IMR-90 (cell line): Measurements from ENCODE around the gene TNNT1. TPM values are rescaled to one million over a fixed set of nuclear protein-coding genes. Genes with fewer than 3 reads are reported as not detected.

ENCODE experiments used
- ATAC-seq: fragments of 200-7000 bp; cut with Tn5 transposase; 2 replicates; pipeline ENCODE4 v1.9.1; 2020; ENCODE audit warnings: low read depth, mild to moderate bottlenecking, moderate library complexity
- BruUV-seq: library from RNA; stranded (reverse); fragments of 400-500 nt; replicated peaks from 2 replicates; lab custom pipeline; 2021; lab: Mats Ljungman, UMichigan
- CTCF ChIA-PET: fragments of 300-600 bp; formaldehyde crosslinking; extraction: SDS; loops from one replicate; lab custom pipeline; 2021; ENCODE audit warnings: antibody characterized with exemption; lab: Yijun Ruan, JAX
- POLR2A ChIA-PET: fragments of 300-600 bp; sonication (Branson Sonifier 250); formaldehyde crosslinking; loops from one replicate; lab custom pipeline; 2022; ENCODE audit warnings: antibody characterized with exemption; ENCODE audit not compliant: unreplicated experiment; lab: Charles Lee
- DNase-seq: peaks from one replicate; pipeline ENCODE4 v3.0.0; 2013
- H2AFZ ChIP-seq: replicated peaks from 2 replicates; pipeline ENCODE3; 2013; ENCODE audit warnings: low read length, mild to moderate bottlenecking; ENCODE audit not compliant: poor library complexity
- H2AK5ac ChIP-seq: 2 replicates; pipeline ENCODE4 v1.6.1; 2013; ENCODE audit warnings: low read depth, low read length, inconsistent platforms
- H2AK9ac ChIP-seq: replicated peaks from 2 replicates; pipeline ENCODE3; 2013; ENCODE audit warnings: mild to moderate bottlenecking, low read depth, low read length, moderate library complexity; ENCODE audit not compliant: poor library complexity
- H2BK120ac ChIP-seq: 2 replicates; pipeline ENCODE4 v1.6.1; 2013; ENCODE audit warnings: low read depth, low read length, inconsistent platforms
- H2BK15ac ChIP-seq: 3 replicates; pipeline ENCODE4 v1.6.1; 2013; ENCODE audit warnings: low read depth, low read length, inconsistent platforms
- H2BK20ac ChIP-seq: 2 replicates; pipeline ENCODE4 v1.6.1; 2013; ENCODE audit warnings: low read depth, mild to moderate bottlenecking, inconsistent platforms, low read length, moderate library complexity
- H2BK5ac ChIP-seq: 2 replicates; pipeline ENCODE4 v1.6.1; 2013; ENCODE audit warnings: mild to moderate bottlenecking, low read depth, low read length, inconsistent platforms; ENCODE audit not compliant: poor library complexity, severe bottlenecking
- H3K14ac ChIP-seq: replicated peaks from 2 replicates; pipeline ENCODE4 v1.6.1; 2013; ENCODE audit warnings: low read depth, low read length, inconsistent platforms
- H3K18ac ChIP-seq: 2 replicates; pipeline ENCODE4 v1.6.1; 2013; ENCODE audit warnings: low read depth, low read length, control low read depth
- H3K23ac ChIP-seq: 2 replicates; pipeline ENCODE4 v1.6.1; 2013; ENCODE audit warnings: low read depth, low read length, inconsistent platforms
- H3K27ac ChIP-seq: 2 replicates; pipeline ENCODE4 v1.5.1; 2013; ENCODE audit warnings: mild to moderate bottlenecking, control low read depth, low read length; ENCODE audit not compliant: insufficient read depth
- H3K27me3 ChIP-seq: 2 replicates; pipeline ENCODE4 v1.6.1; 2013; ENCODE audit warnings: low read length; ENCODE audit not compliant: control insufficient read depth, insufficient read depth
- H3K36me3 ChIP-seq: 2 replicates; pipeline ENCODE4 v1.6.1; 2013; ENCODE audit warnings: low read length, mixed read lengths; ENCODE audit not compliant: control insufficient read depth, insufficient read depth
- H3K4ac ChIP-seq: 2 replicates; pipeline ENCODE4 v1.6.1; 2013; ENCODE audit warnings: low read depth, low read length, inconsistent platforms
- H3K4me1 ChIP-seq: 2 replicates; pipeline ENCODE4 v1.6.1; 2013; ENCODE audit warnings: low read length, mixed read lengths; ENCODE audit not compliant: control insufficient read depth, insufficient read depth
- H3K4me2 ChIP-seq: 2 replicates; pipeline ENCODE4 v1.6.1; 2013; ENCODE audit warnings: low read depth, mild to moderate bottlenecking, control low read depth, low read length, moderate library complexity
- H3K4me3 ChIP-seq: 2 replicates; pipeline ENCODE4 v1.5.1; 2013; ENCODE audit warnings: low read depth, mild to moderate bottlenecking, control low read depth, low read length, moderate library complexity; ENCODE audit not compliant: insufficient read depth
- H3K56ac ChIP-seq: 2 replicates; pipeline ENCODE4 v1.6.1; 2013; ENCODE audit warnings: low read length, inconsistent platforms; ENCODE audit not compliant: insufficient read depth; ENCODE audit errors: extremely low read depth
- H3K79me1 ChIP-seq, 2 experiments: 2 replicates each; pipeline ENCODE4 v1.6.1; 2013; ENCODE audit warnings: low read length in 2 of 2, inconsistent platforms in 1 of 2, low read depth in 1 of 2
- H3K9ac ChIP-seq: 2 replicates; pipeline ENCODE4 v1.6.1; 2013; ENCODE audit warnings: low read depth, low read length, control low read depth
- H3K9me1 ChIP-seq: 2 replicates; pipeline ENCODE4 v1.6.1; 2013; ENCODE audit warnings: low read length, inconsistent platforms; ENCODE audit not compliant: insufficient read depth
- H3K9me3 ChIP-seq: 2 replicates; pipeline ENCODE4 v1.6.1; 2013; ENCODE audit warnings: low read length; ENCODE audit not compliant: control insufficient read depth, insufficient read depth
- H4K20me1 ChIP-seq: 2 replicates; pipeline ENCODE4 v1.6.1; 2013; ENCODE audit warnings: low read length, inconsistent platforms; ENCODE audit not compliant: insufficient read depth
- H4K5ac ChIP-seq: 2 replicates; pipeline ENCODE4 v1.6.1; 2013; ENCODE audit warnings: mild to moderate bottlenecking, low read depth, low read length, control low read depth
- H4K8ac ChIP-seq, 2 experiments: 2 replicates each; pipeline ENCODE4 v1.6.1; 2013; ENCODE audit warnings: low read depth in 2 of 2, low read length in 2 of 2, control low read depth in 1 of 2, inconsistent platforms in 1 of 2
- H4K91ac ChIP-seq: 2 replicates; pipeline ENCODE4 v1.6.1; 2013; ENCODE audit warnings: low read depth, low read length, inconsistent platforms; ENCODE audit not compliant: insufficient read depth
- CEBPB ChIP-seq: IDR thresholded peaks from 2 replicates; pipeline ENCODE4 v1.6.1; 2012; ENCODE audit warnings: low read depth, low read length, improper control_type of control experiment
- ELK1 ChIP-seq: fragments of 150-350 bp; IDR thresholded peaks from 2 replicates; pipeline ENCODE4 v1.6.1; 2016; ENCODE audit warnings: low read depth, mild to moderate bottlenecking, low read length, moderate library complexity, borderline replicate concordance
- WGBS, 2 experiments: methylation state at CpG; one replicate each; pipeline versions ENCODE4 v1.1.5 to v1.1.7; 2013; ENCODE audit warnings: missing lambda C conversion rate in 2 of 2; ENCODE audit not compliant: insufficient read length in 1 of 2; ENCODE audit errors: extremely low coverage in 2 of 2; 5-methylcytosine and 5-hydroxymethylcytosine counted together
- dilution Hi-C: fragments of 300-500 bp; cut with HindIII; formaldehyde crosslinking; loops from one replicate; pipeline ENCODE4 v1.14.3; 2018; ENCODE audit warnings: low sequenced_read_pairs; ENCODE audit not compliant: unreplicated experiment
- in situ Hi-C: fragments of 300-500 bp; cut with MboI; formaldehyde crosslinking; loops from 3 replicates; pipeline ENCODE4 v1.14.3; 2019; ENCODE audit warnings: low sequenced_read_pairs, inconsistent platforms, mixed read lengths
- intact Hi-C: fragments of 100-400 bp; cut with micrococcal nuclease; formaldehyde crosslinking; loops from 2 replicates; pipeline ENCODE4 v1.10.0; 2022
- polyA plus RNA-seq, 3 experiments: library from polyadenylated mRNA; depleted of rRNA; stranded (reverse); fragments of >200 nt; gene quantifications; 2 replicates each; pipeline ENCODE4 v1.2.3, GENCODE V29; 2012; ENCODE audit warnings: low replicate concordance in 1 of 3
- total RNA-seq: library from RNA; depleted of rRNA; stranded (reverse); fragments of >200 nt; gene quantifications from 2 replicates; pipeline ENCODE4 v1.2.3, GENCODE V29; 2012
- TF ChIP-seq, protein P1 (sequence below): fragments of 150-350 bp; IDR thresholded peaks from 2 replicates; pipeline ENCODE4 v1.6.1; 2017; ENCODE audit warnings: mild to moderate bottlenecking, antibody characterized with exemption, low read length, low read depth
- TF ChIP-seq, protein P2 (sequence below): conservative IDR thresholded peaks from 2 replicates; pipeline ENCODE4 v1.5.1; 2012; ENCODE audit warnings: mild to moderate bottlenecking, low read depth, low read length, improper control_type of control experiment

The TNNT1 gene
- total and polyA plus RNA-seq, 2 of the 4 experiments (the other 2 are of a cell fraction), result 1.3 to 2.6 TPM

DNA sequence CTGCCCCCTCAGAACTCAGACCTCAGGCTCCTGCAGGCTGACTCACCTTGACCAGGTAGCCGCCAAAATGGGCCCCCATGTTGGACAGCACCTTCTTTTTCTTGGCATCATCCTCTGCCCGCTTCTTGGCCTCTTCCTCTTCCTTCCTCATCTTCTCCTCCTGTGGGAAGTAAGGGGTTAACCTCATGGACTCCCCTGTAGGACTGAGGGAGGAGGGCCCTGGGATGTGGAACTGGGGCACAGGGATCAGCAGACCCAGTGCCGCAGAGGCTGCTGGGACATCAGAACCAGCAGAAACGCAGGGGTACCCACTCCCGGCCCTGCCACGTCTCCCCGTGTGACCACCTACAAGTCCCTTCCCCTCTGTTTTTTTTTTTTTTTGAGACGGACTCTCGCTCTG, 11.1 kb downstream of the TNNT1 start:
- ATAC-seq, result no peak

More for the DNA sequence above, 11.1 kb downstream of the TNNT1 start:
- intact Hi-C loops, result no loop called here
- no peak overlapping the region for H3K14ac ChIP-seq
- no peak overlapping the region for H2AK9ac ChIP-seq
- no peaks in the 10 kb centered on the region for H3K79me1 ChIP-seq
- H2AK5ac ChIP-seq, result no peak overlapping the region
- no peak overlapping the region for H2AFZ ChIP-seq
- no peak overlapping the region for H3K18ac ChIP-seq
- WGBS, 2 experiments, result no CpG with 5 or more reads among the region's 9 CpGs
- POLR2A ChIA-PET, result no interaction called here
- H3K4me3 ChIP-seq, result no peak overlapping the region
- no peak overlapping the region for H4K8ac ChIP-seq
- CTCF ChIA-PET, result no interaction called here
- no peaks in the 10 kb centered on the region for H3K36me3 ChIP-seq
- H3K4me2 ChIP-seq, result no peak overlapping the region
- no peak overlapping the region for H4K5ac ChIP-seq
- H3K9me1 ChIP-seq, result no peaks in the 10 kb centered on the region
- TF ChIP-seq CEBPB (no peak), ELK1 (no peak)
- TF ChIP-seq, protein P1, sequence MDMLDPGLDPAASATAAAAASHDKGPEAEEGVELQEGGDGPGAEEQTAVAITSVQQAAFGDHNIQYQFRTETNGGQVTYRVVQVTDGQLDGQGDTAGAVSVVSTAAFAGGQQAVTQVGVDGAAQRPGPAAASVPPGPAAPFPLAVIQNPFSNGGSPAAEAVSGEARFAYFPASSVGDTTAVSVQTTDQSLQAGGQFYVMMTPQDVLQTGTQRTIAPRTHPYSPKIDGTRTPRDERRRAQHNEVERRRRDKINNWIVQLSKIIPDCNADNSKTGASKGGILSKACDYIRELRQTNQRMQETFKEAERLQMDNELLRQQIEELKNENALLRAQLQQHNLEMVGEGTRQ, result no peak
- TF ChIP-seq, protein P2, sequence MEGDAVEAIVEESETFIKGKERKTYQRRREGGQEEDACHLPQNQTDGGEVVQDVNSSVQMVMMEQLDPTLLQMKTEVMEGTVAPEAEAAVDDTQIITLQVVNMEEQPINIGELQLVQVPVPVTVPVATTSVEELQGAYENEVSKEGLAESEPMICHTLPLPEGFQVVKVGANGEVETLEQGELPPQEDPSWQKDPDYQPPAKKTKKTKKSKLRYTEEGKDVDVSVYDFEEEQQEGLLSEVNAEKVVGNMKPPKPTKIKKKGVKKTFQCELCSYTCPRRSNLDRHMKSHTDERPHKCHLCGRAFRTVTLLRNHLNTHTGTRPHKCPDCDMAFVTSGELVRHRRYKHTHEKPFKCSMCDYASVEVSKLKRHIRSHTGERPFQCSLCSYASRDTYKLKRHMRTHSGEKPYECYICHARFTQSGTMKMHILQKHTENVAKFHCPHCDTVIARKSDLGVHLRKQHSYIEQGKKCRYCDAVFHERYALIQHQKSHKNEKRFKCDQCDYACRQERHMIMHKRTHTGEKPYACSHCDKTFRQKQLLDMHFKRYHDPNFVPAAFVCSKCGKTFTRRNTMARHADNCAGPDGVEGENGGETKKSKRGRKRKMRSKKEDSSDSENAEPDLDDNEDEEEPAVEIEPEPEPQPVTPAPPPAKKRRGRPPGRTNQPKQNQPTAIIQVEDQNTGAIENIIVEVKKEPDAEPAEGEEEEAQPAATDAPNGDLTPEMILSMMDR, result no peak
- no peak overlapping the region for H2BK15ac ChIP-seq
- no peak overlapping the region for H2BK5ac ChIP-seq
- in situ Hi-C loops, result loop anchor here (5.0 kb wide), 1 partner anchor 279 kb away; no protein-coding TSS in a partner anchor
- no peak overlapping the region for H2BK20ac ChIP-seq
- H4K91ac ChIP-seq, result no peak overlapping the region
- BruUV-seq, result no TSS peak
- no peak overlapping the region for H3K4ac ChIP-seq
- peaks cover 22% of the 10 kb centered on the region for H3K27me3 ChIP-seq
- no peak for DNase-seq
- H4K20me1 ChIP-seq, result no peaks in the 10 kb centered on the region
- H2BK120ac ChIP-seq, result no peak overlapping the region
- H3K23ac ChIP-seq, result no peak overlapping the region
- dilution Hi-C loops, result no loop called here
- no peak overlapping the region for H3K9ac ChIP-seq
- H3K9me3 ChIP-seq, result no peaks in the 10 kb centered on the region
- no peak overlapping the region for H3K27ac ChIP-seq
- no peaks in the 10 kb centered on the region; the same call in 1 of the 2 replicates for H3K4me1 ChIP-seq
- H3K56ac ChIP-seq, result no peak overlapping the region
